ENCODE measurements around the gene TMEM150B. TPM values are rescaled to one million over a fixed set of nuclear protein-coding genes. Genes with fewer than 3 reads are reported as not detected.
"Not testable (repeated sequence)": the region's sequence is repeated elsewhere in the genome, so short reads cannot be mapped to it uniquely, and the experiment has no call there.

Gene TMEM150B
- total and polyA plus RNA-seq, 2 donors (not counting 1 experiment from before 2014, with no cell fraction given): 1.4 TPM; not detected in 1

- H3K4me3 ChIP-seq (ENCODE audit: control extremely low read depth in 1 of 5, extremely low read depth in 1 of 5, insufficient read depth in 1 of 5, low read depth in 2 of 5, low read length in 4 of 5); H3K4me1 Mint-ChIP-seq; H3K4me3 Mint-ChIP-seq; intact Hi-C loops (cut with micrococcal nuclease); DNase-seq; ATAC-seq (ENCODE audit: low read depth); POLR2A ChIA-PET; H3K9ac ChIP-seq (ENCODE audit: low read length); H3K4me2 ChIP-seq (replicated peaks; ENCODE audit: low read depth, low read length, poor library complexity, severe bottlenecking); H3K79me2 ChIP-seq (ENCODE audit: control insufficient read depth, insufficient read depth, low read length); H3K4me1 ChIP-seq (ENCODE audit: control insufficient read depth in 2 of 2, insufficient read depth in 2 of 2, low read length in 2 of 2); H2AFZ ChIP-seq (ENCODE audit: insufficient read depth, low read depth, low read length, poor library complexity, severe bottlenecking); H3K9me3 Mint-ChIP-seq (ENCODE audit: insufficient read depth); H4K20me1 ChIP-seq (ENCODE audit: control insufficient read depth, insufficient read depth, low read length, poor library complexity, severe bottlenecking); H3K36me3 ChIP-seq (replicated peaks in 1 of 2; ENCODE audit: control extremely low read depth in 1 of 2, control insufficient read depth in 1 of 2, extremely low read depth in 1 of 2, insufficient read depth in 2 of 2, low read length in 1 of 2); H3K27ac ChIP-seq (ENCODE audit: low read length in 2 of 2); H3K9me3 ChIP-seq (ENCODE audit: control extremely low read depth in 1 of 3, control insufficient read depth in 2 of 3, insufficient read depth in 1 of 3, low read length in 2 of 3): not testable (repeated sequence)
- H3K27ac Mint-ChIP-seq: peak overlapping the region; percentile 32
- H3K27me3 Mint-ChIP-seq: peaks cover 27% of the 10 kb centered on the region
- WGBS (ENCODE audit: insufficient coverage): 43% methylated on average over 1 of the region's 4 CpGs
- peaks cover 0 to 11% (median 1%) of the 10 kb centered on the region in 4 experiments for H3K27me3 ChIP-seq (replicated peaks in 1 of 4; ENCODE audit: control extremely low read depth in 1 of 4, control insufficient read depth in 3 of 4, insufficient read depth in 4 of 4, low read length in 3 of 4)
- CTCF ChIA-PET: interaction anchor here (0.7 kb wide), 1 partner anchor 134 kb away, joined by 4 read pairs; no protein-coding TSS in a partner anchor
Measured at GRCh38 chr19:55328774-55329318, 3.7 kb upstream of the TMEM150B start.

DNA sequence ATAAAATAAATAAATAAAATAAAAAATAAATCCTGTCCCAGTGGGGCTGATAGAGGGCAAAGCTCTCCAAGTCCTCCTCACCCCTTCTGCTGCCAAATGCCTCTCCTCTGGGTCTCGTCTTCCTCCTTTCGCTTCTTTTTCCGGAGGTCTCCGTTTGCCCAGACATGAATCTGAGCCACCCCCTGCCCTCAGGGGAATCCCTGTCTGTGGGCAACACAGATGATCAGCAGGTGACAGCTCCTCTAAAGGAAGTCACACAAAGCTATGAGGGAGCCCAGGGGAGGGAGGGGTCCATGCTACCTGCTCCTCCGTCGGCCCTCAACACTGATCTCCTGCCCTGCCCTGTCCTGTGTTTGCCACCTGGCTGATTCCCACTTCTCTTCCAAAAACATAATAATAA lies 479 bp downstream of the TMEM150B start:
- no peak overlapping the region for H3K4me3 ChIP-seq (ENCODE audit: control extremely low read depth in 1 of 5, extremely low read depth in 1 of 5, insufficient read depth in 1 of 5, low read depth in 2 of 5, low read length in 4 of 5)

More for the DNA sequence above, 479 bp downstream of the TMEM150B start:
- Mint-ChIP-seq H3K4me3 (no peak overlapping the region), H3K27me3 (peaks cover 37% of the 10 kb centered on the region), H3K9me3 (ENCODE audit: insufficient read depth) (no peaks in the 10 kb centered on the region), H3K27ac (no peak overlapping the region), H3K4me1 (no peaks in the 10 kb centered on the region)
- H4K20me1 ChIP-seq (ENCODE audit: control insufficient read depth, insufficient read depth, low read length, poor library complexity, severe bottlenecking): no peaks in the 10 kb centered on the region
- no peak for DNase-seq
- 58% methylated on average over 2 of the region's 6 CpGs for WGBS (ENCODE audit: insufficient coverage)
- no peak overlapping the region for H3K9ac ChIP-seq (ENCODE audit: low read length)
- no peaks in the 10 kb centered on the region for H3K36me3 ChIP-seq (replicated peaks in 1 of 2; ENCODE audit: control extremely low read depth in 1 of 2, control insufficient read depth in 1 of 2, extremely low read depth in 1 of 2, insufficient read depth in 2 of 2, low read length in 1 of 2)
- H3K4me2 ChIP-seq (replicated peaks; ENCODE audit: low read depth, low read length, poor library complexity, severe bottlenecking): no peak overlapping the region
- POLR2A ChIA-PET: no interaction called here
- H3K27me3 ChIP-seq (replicated peaks in 1 of 4; ENCODE audit: control extremely low read depth in 1 of 4, control insufficient read depth in 3 of 4, insufficient read depth in 4 of 4, low read length in 3 of 4): peaks cover 0 to 10% (median 1%) of the 10 kb centered on the region in 4 experiments
- H3K9me3 ChIP-seq (ENCODE audit: control extremely low read depth in 1 of 3, control insufficient read depth in 2 of 3, insufficient read depth in 1 of 3, low read length in 2 of 3): peaks cover 0 to 4% (median 0%) of the 10 kb centered on the region in 3 donors
- H3K79me2 ChIP-seq (ENCODE audit: control insufficient read depth, insufficient read depth, low read length): no peaks in the 10 kb centered on the region
- intact Hi-C loops (cut with micrococcal nuclease): no loop called here
- no peak overlapping the region for H2AFZ ChIP-seq (ENCODE audit: insufficient read depth, low read depth, low read length, poor library complexity, severe bottlenecking)
- H3K27ac ChIP-seq (ENCODE audit: low read length in 2 of 2): no peak overlapping the region
- peaks cover 0 to 4% of the 10 kb centered on the region in 2 donors for H3K4me1 ChIP-seq (ENCODE audit: control insufficient read depth in 2 of 2, insufficient read depth in 2 of 2, low read length in 2 of 2)
- CTCF ChIA-PET: no interaction called here
- ATAC-seq (ENCODE audit: low read depth): no peak
- no peak for TF ChIP-seq EZH2 (IDR thresholded peaks at IDR 0.05; ENCODE audit: borderline replicate concordance, insufficient read depth, low read depth, low read length, poor library complexity, severe bottlenecking)
- TF ChIP-seq, protein P1, sequence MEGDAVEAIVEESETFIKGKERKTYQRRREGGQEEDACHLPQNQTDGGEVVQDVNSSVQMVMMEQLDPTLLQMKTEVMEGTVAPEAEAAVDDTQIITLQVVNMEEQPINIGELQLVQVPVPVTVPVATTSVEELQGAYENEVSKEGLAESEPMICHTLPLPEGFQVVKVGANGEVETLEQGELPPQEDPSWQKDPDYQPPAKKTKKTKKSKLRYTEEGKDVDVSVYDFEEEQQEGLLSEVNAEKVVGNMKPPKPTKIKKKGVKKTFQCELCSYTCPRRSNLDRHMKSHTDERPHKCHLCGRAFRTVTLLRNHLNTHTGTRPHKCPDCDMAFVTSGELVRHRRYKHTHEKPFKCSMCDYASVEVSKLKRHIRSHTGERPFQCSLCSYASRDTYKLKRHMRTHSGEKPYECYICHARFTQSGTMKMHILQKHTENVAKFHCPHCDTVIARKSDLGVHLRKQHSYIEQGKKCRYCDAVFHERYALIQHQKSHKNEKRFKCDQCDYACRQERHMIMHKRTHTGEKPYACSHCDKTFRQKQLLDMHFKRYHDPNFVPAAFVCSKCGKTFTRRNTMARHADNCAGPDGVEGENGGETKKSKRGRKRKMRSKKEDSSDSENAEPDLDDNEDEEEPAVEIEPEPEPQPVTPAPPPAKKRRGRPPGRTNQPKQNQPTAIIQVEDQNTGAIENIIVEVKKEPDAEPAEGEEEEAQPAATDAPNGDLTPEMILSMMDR (IDR thresholded peaks at IDR 0.05): no peak
